GM19328 (cell line): ENCODE measurements around the gene PRKCZ.

Experiments used
- ATAC-seq: cut with Tn5 transposase; IDR thresholded peaks from one replicate; pipeline ENCODE4 v1.9.1; 2021; ENCODE audit warnings: mild to moderate bottlenecking, moderate library complexity; ENCODE audit not compliant: unreplicated experiment

PRKCZ gene

GRCh38 chr1:2044510-2045319, 5.5 kb upstream of the PRKCZ start:
- no peak for ATAC-seq

- ATAC-seq, result no peak
Observed at GRCh38 chr1:2045468-2046173, 4.6 kb upstream of the PRKCZ start.

GRCh38 chr1:2046174-2046917, 3.9 kb upstream of the PRKCZ start:
- no peak for ATAC-seq

GRCh38 chr1:2046953-2047748, 3.1 kb upstream of the PRKCZ start:
- no peak for ATAC-seq

GRCh38 chr1:2047749-2048729, 2.2 kb upstream of the PRKCZ start:
- no peak for ATAC-seq

GRCh38 chr1:2049225-2049717, 940 bp upstream of the PRKCZ start:
- no peak for ATAC-seq

- no peak for ATAC-seq
Observed at GRCh38 chr1:2050461-2050792, 216 bp downstream of the PRKCZ start.

GRCh38 chr1:2050793-2051682, 827 bp downstream of the PRKCZ start:
- ATAC-seq, result no peak

GRCh38 chr1:2052054-2052679, 2.0 kb downstream of the PRKCZ start:
- ATAC-seq, result no peak

GRCh38 chr1:2052756-2053155, 2.5 kb downstream of the PRKCZ start:
- ATAC-seq, result no peak

GRCh38 chr1:2053217-2053616, 3.0 kb downstream of the PRKCZ start:
- no peak for ATAC-seq

GRCh38 chr1:2053784-2054376, 3.7 kb downstream of the PRKCZ start:
- no peak for ATAC-seq

GRCh38 chr1:2054560-2054959, 4.3 kb downstream of the PRKCZ start:
- no peak for ATAC-seq

- ATAC-seq, result no peak
Observed at GRCh38 chr1:2055911-2056575, 5.8 kb downstream of the PRKCZ start.

GRCh38 chr1:2056955-2057590, 6.9 kb downstream of the PRKCZ start:
- no peak for ATAC-seq

GRCh38 chr1:2059290-2059953, 9.2 kb downstream of the PRKCZ start:
- no peak for ATAC-seq
